Suprapubic skin (tissue), 3 donors: Measurements from ENCODE around the gene KCNK5.

Experiments used
- CTCF ChIP-seq, 2 donors: fragments of 200-600 bp in 1 of 2; fragments of 450-650 bp in 1 of 2; sonication (generic) in 1 of 2; IDR thresholded peaks; one replicate each; pipeline ENCODE4 v1.5.1; 2016 to 2019; ENCODE audit warnings: antibody characterized with exemption in 2 of 2, mild to moderate bottlenecking in 1 of 2, moderate library complexity in 1 of 2
- EP300 ChIP-seq: sonication (generic); formaldehyde crosslinking; IDR thresholded peaks from one replicate; pipeline ENCODE4 v1.6.1; 2017; ENCODE audit warnings: antibody characterized with exemption

GRCh38 chr6:39256294-39256940 is 27.1 kb upstream of the KCNK5 start:
- TF ChIP-seq CTCF (IDR thresholded peaks at IDR 0.05) (no peak), EP300 (no peak)
